MCF 10A (cell line): ENCODE results near the gene FLRT2. TPM values are rescaled to one million over a fixed set of nuclear protein-coding genes. Genes with fewer than 3 reads are reported as not detected.

Experiments used
- BruUV-seq: library from RNA; stranded (reverse); fragments of 400-500 nt; replicated peaks from 2 replicates; lab custom pipeline; 2021; lab: Mats Ljungman, UMichigan
- CTCF ChIA-PET: fragments of 300-600 bp; sonication (Branson Sonifier 250); formaldehyde crosslinking; extraction: SDS; loops from one replicate; lab custom pipeline; 2021; ENCODE audit warnings: antibody characterized with exemption, inconsistent platforms; lab: Yijun Ruan, JAX
- POLR2A ChIA-PET: fragments of 300-600, 350-650 bp; sonication (Branson Sonifier 250); formaldehyde crosslinking; extraction: SDS; loops from one replicate; lab custom pipeline; 2020; ENCODE audit warnings: antibody characterized with exemption, inconsistent platforms; lab: Yijun Ruan, JAX
- DNase-seq: peaks from one replicate; pipeline ENCODE4 v3.0.0-alpha.2; 2018; ENCODE audit not compliant: unreplicated experiment
- H3K27ac Mint-ChIP-seq: one replicate; pipeline ENCODE4 v1.8.0; 2022; ENCODE audit warnings: mild to moderate bottlenecking, low read depth, mixed read lengths; ENCODE audit not compliant: unreplicated experiment
- H3K27me3 Mint-ChIP-seq: one replicate; pipeline ENCODE4 v1.8.0; 2022; ENCODE audit warnings: mixed read lengths; ENCODE audit not compliant: insufficient read depth, unreplicated experiment
- H3K36me3 Mint-ChIP-seq: one replicate; pipeline ENCODE4 v1.8.0; 2022; ENCODE audit warnings: mild to moderate bottlenecking, moderate library complexity, mixed read lengths; ENCODE audit not compliant: insufficient read depth, unreplicated experiment
- H3K4me1 Mint-ChIP-seq: one replicate; pipeline ENCODE4 v1.8.0; 2022; ENCODE audit warnings: mixed read lengths; ENCODE audit not compliant: insufficient read depth, unreplicated experiment
- H3K4me3 Mint-ChIP-seq: one replicate; pipeline ENCODE4 v1.8.0; 2022; ENCODE audit warnings: mild to moderate bottlenecking, moderate library complexity, mixed read lengths; ENCODE audit not compliant: unreplicated experiment
- H3K9me3 Mint-ChIP-seq: one replicate; pipeline ENCODE4 v1.8.0; 2022; ENCODE audit warnings: mixed read lengths; ENCODE audit not compliant: unreplicated experiment
- intact Hi-C: fragments of 100-400 bp; cut with micrococcal nuclease; formaldehyde crosslinking; loops from 2 replicates; pipeline ENCODE4 v1.14.1; 2022
- total RNA-seq: library from RNA; stranded (reverse); gene quantifications from 2 replicates; pipeline ENCODE4 v1.2.3, GENCODE V29; 2022
- TF ChIP-seq, protein P1 (sequence below): fragments of 200-600 bp; IDR thresholded peaks from one replicate; pipeline ENCODE4 v1.8.0; 2022; ENCODE audit warnings: antibody characterized with exemption, mild to moderate bottlenecking; ENCODE audit not compliant: unreplicated experiment

Gene FLRT2
- total RNA-seq, 1 experiment from 2014 or later, result 153 TPM

DNA sequence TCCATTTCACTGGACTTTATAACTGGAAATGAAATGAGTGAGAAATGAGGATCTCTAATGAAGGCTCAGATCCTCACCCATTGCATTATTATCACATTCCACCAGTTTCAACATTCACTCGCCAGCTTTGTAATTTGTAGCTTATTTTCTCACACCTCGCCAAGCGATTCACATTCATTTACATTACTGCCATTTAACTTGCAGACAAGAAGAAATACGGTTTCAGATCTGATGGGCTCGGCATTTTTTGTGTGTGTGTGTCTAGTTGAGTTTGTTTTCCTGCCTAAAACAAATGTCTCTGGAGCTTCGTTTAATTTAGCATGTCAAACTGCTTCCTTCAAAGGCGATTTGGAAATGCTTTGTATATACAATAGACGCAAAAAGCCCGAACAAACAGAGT is 132.2 kb downstream of the FLRT2 start:
- no peak overlapping the region for H3K27ac Mint-ChIP-seq
- TF ChIP-seq, protein P1, sequence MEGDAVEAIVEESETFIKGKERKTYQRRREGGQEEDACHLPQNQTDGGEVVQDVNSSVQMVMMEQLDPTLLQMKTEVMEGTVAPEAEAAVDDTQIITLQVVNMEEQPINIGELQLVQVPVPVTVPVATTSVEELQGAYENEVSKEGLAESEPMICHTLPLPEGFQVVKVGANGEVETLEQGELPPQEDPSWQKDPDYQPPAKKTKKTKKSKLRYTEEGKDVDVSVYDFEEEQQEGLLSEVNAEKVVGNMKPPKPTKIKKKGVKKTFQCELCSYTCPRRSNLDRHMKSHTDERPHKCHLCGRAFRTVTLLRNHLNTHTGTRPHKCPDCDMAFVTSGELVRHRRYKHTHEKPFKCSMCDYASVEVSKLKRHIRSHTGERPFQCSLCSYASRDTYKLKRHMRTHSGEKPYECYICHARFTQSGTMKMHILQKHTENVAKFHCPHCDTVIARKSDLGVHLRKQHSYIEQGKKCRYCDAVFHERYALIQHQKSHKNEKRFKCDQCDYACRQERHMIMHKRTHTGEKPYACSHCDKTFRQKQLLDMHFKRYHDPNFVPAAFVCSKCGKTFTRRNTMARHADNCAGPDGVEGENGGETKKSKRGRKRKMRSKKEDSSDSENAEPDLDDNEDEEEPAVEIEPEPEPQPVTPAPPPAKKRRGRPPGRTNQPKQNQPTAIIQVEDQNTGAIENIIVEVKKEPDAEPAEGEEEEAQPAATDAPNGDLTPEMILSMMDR, result no peak
- no peaks in the 10 kb centered on the region for H3K36me3 Mint-ChIP-seq
- no peaks in the 10 kb centered on the region for H3K4me1 Mint-ChIP-seq
- POLR2A ChIA-PET, result interaction anchor here (1.0 kb wide), 1 partner anchor 13 kb away, joined by 3 read pairs; no protein-coding TSS in a partner anchor
- intact Hi-C loops, result no loop called here
- no peak for DNase-seq
- CTCF ChIA-PET, result no interaction called here
- no TSS peak for BruUV-seq
- H3K27me3 Mint-ChIP-seq, result no peaks in the 10 kb centered on the region
- H3K9me3 Mint-ChIP-seq, result no peaks in the 10 kb centered on the region
- H3K4me3 Mint-ChIP-seq, result no peak overlapping the region

DNA sequence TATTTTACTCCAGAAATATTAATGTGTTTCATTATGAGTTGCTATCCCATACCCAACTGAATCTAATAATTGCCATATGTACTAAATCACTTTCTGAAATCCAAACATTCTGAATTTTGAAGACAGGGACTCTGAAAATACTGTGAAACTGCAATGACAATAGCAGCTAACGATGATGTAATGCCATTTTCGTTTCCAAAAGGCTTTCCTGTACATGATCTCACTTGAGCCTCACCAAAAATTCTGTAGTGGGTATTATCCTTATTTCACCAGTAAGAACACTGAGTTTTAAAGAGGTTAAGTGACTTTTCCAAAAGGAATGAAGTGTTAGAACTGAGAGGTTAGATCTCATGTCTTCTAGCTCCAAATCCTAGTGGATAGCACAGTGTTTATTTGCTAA is 133.3 kb downstream of the FLRT2 start:
- H3K4me1 Mint-ChIP-seq, result no peaks in the 10 kb centered on the region
- TF ChIP-seq, protein P1, result no peak
- POLR2A ChIA-PET, result interaction anchor here (1.0 kb wide), 1 partner anchor 9 kb away, joined by 6 read pairs; no protein-coding TSS in a partner anchor
- no peak overlapping the region for H3K27ac Mint-ChIP-seq
- DNase-seq, result no peak
- H3K9me3 Mint-ChIP-seq, result no peaks in the 10 kb centered on the region
- CTCF ChIA-PET, result interaction anchor here (0.6 kb wide), 1 partner anchor 1454 kb away, joined by 3 read pairs; no protein-coding TSS in a partner anchor
- intact Hi-C loops, result no loop called here
- BruUV-seq, result no TSS peak
- H3K4me3 Mint-ChIP-seq, result no peak overlapping the region
- H3K27me3 Mint-ChIP-seq, result no peaks in the 10 kb centered on the region
- no peaks in the 10 kb centered on the region for H3K36me3 Mint-ChIP-seq

DNA sequence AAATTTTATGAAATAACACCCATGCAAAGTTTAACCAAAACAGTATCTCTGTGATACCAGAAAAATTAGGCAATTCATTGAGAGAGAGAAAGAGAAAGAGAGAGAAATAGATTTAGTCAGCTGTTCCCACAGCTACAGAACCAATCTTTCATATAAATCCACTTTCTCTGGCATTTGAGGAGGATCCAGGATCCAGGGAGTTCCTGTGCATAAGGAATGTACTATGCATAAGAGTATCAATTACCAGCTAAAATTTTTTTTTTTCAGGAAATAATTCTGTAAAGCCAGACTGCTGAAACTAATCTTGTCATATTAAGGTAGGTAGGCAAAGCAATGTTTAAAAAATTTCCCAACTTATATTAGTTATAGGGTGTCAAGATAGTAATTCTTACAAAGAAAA is 133.7 kb downstream of the FLRT2 start:
- H3K27ac Mint-ChIP-seq, result no peak overlapping the region
- H3K9me3 Mint-ChIP-seq, result no peaks in the 10 kb centered on the region
- ChIA-PET POLR2A (interaction anchor here (1.0 kb wide), 1 partner anchor 10 kb away, joined by 6 read pairs; no protein-coding TSS in a partner anchor), CTCF (interaction anchor here (0.6 kb wide), 1 partner anchor 1454 kb away, joined by 3 read pairs; no protein-coding TSS in a partner anchor)
- H3K4me1 Mint-ChIP-seq, result no peaks in the 10 kb centered on the region
- TF ChIP-seq, protein P1, result no peak
- DNase-seq, result no peak
- H3K36me3 Mint-ChIP-seq, result no peaks in the 10 kb centered on the region
- no peak overlapping the region for H3K4me3 Mint-ChIP-seq
- intact Hi-C loops, result no loop called here
- no peaks in the 10 kb centered on the region for H3K27me3 Mint-ChIP-seq
- no TSS peak for BruUV-seq

DNA sequence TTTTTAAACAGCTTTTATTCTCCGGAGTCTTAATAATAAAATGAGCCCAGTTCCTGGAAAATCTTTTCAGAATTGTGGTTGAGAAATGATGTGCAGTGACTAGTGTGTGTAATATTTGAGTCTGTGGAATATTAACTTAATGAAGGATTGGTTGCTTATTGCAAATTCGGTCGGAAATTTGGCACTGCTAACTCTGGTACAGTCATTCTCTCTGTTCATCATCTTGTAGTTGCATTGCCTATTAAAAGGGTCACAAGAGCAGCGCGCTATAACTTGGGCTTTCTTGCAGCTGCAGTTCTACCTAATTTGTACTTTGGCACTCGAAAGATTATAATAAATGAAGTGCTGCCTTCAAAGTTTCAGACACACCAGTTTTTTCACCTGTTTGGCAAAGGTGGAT is 146.0 kb downstream of the FLRT2 start:
- CTCF ChIA-PET, result interaction anchor here (0.9 kb wide), 1 partner anchor 181 kb away, joined by 4 read pairs; no protein-coding TSS in a partner anchor
- BruUV-seq, result no TSS peak
- POLR2A ChIA-PET, result interaction anchor here (0.6 to 0.7 kb wide), 2 partner anchors 69 to 410 kb away, joined by 3 read pairs; no protein-coding TSS in a partner anchor
- Mint-ChIP-seq H3K36me3 (no peaks in the 10 kb centered on the region), H3K4me3 (no peak overlapping the region), H3K9me3 (no peaks in the 10 kb centered on the region), H3K4me1 (no peaks in the 10 kb centered on the region), H3K27me3 (no peaks in the 10 kb centered on the region), H3K27ac (no peak overlapping the region)
- no peak for DNase-seq
- intact Hi-C loops, result no loop called here
- TF ChIP-seq, protein P1, result no peak
